ENCODE measurements around the gene KEAP1.

- TF ChIP-seq, protein P1, sequence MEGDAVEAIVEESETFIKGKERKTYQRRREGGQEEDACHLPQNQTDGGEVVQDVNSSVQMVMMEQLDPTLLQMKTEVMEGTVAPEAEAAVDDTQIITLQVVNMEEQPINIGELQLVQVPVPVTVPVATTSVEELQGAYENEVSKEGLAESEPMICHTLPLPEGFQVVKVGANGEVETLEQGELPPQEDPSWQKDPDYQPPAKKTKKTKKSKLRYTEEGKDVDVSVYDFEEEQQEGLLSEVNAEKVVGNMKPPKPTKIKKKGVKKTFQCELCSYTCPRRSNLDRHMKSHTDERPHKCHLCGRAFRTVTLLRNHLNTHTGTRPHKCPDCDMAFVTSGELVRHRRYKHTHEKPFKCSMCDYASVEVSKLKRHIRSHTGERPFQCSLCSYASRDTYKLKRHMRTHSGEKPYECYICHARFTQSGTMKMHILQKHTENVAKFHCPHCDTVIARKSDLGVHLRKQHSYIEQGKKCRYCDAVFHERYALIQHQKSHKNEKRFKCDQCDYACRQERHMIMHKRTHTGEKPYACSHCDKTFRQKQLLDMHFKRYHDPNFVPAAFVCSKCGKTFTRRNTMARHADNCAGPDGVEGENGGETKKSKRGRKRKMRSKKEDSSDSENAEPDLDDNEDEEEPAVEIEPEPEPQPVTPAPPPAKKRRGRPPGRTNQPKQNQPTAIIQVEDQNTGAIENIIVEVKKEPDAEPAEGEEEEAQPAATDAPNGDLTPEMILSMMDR (IDR thresholded peaks at IDR 0.05) = no peak
- TF ChIP-seq POLR2A (IDR thresholded peaks at IDR 0.05) = no peak
Observed at GRCh38 chr19:10439588-10439987, 63.6 kb downstream of the KEAP1 start.

Data from Peyer's patch (tissue), 4 donors.